ENCODE results near the gene APH1B.
A peak's percentile ranks its signal among the peaks of the same experiment; 100 is the strongest.
"Not testable (repeated sequence)": the region's sequence is repeated elsewhere in the genome, so short reads cannot be mapped to it uniquely, and the experiment has no call there.

APH1B gene

GRCh38 chr15:63332367-63333124 is 55.1 kb downstream of the APH1B start:
- DNase-seq, result no peak

- no peak for DNase-seq
Observed at GRCh38 chr15:63334821-63335220, 57.4 kb downstream of the APH1B start.

GRCh38 chr15:63335543-63336240 is 58.3 kb downstream of the APH1B start:
- no peak for DNase-seq

- DNase-seq, result no peak
Observed at GRCh38 chr15:63337046-63337445, 59.6 kb downstream of the APH1B start.

GRCh38 chr15:63338170-63338569 is 60.8 kb downstream of the APH1B start:
- no peak for DNase-seq

GRCh38 chr15:63339006-63339766 is 61.8 kb downstream of the APH1B start:
- DNase-seq, result no peak

- DNase-seq, result no peak
Observed at GRCh38 chr15:63339836-63340235, 62.4 kb downstream of the APH1B start.

- no peak for DNase-seq
Observed at GRCh38 chr15:63340353-63340752, 62.9 kb downstream of the APH1B start.

- DNase-seq, result no peak
Observed at GRCh38 chr15:63340878-63341277, 63.5 kb downstream of the APH1B start.

- no peak for DNase-seq
Observed at GRCh38 chr15:63341898-63342297, 64.5 kb downstream of the APH1B start.

GRCh38 chr15:63342996-63343562 is 65.7 kb downstream of the APH1B start:
- not testable (repeated sequence) for DNase-seq

- no peak for DNase-seq
Observed at GRCh38 chr15:63344731-63345390, 67.5 kb downstream of the APH1B start.

- DNase-seq, result no peak
Observed at GRCh38 chr15:63345391-63345752, 68.0 kb downstream of the APH1B start.

GRCh38 chr15:63347074-63347857 is 69.9 kb downstream of the APH1B start:
- no peak for DNase-seq

- peak; percentile 26 for DNase-seq
Observed at GRCh38 chr15:63348392-63348791, 71.0 kb downstream of the APH1B start.

- no peak for DNase-seq
Observed at GRCh38 chr15:63349156-63349555, 71.8 kb downstream of the APH1B start.

- no peak for DNase-seq
Observed at GRCh38 chr15:63349621-63350020, 72.2 kb downstream of the APH1B start.

- DNase-seq, result no peak
Observed at GRCh38 chr15:63350178-63350621, 72.8 kb downstream of the APH1B start.

- no peak for DNase-seq
Observed at GRCh38 chr15:63351170-63351569, 73.8 kb downstream of the APH1B start.

GRCh38 chr15:63352808-63353207 is 75.4 kb downstream of the APH1B start:
- no peak for DNase-seq

- no peak for DNase-seq
Observed at GRCh38 chr15:63353261-63353660, 75.9 kb downstream of the APH1B start.

- no peak for DNase-seq
Observed at GRCh38 chr15:63353887-63354286, 76.5 kb downstream of the APH1B start.
